ENCODE results near the gene CEP85L. TPM values are rescaled to one million over a fixed set of nuclear protein-coding genes. Genes with fewer than 3 reads are reported as not detected.

Gene CEP85L
- total RNA-seq, 1 donor from 2014 or later, result 42.3 TPM

DNA sequence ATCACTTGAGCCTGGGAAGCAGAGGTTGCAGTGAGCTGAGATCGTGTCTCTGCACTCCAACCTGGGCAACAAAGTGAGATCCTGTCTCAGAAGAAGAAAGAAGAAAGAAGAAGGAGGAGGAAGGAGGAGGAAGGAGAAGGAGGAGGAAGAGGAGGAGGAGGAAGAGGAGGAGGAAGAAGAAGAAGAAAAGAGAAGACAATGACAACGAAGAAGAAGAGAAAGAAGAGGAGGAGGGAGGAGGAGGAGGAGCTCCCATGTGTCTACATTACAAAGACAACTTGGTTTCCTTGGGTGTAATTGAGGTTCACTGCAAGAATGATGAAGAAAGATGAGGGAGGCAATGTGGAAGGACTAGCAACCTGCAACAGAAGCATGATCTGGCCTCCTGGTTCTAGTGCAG lies 21.3 kb upstream of the CEP85L start:
- Mint-ChIP-seq H3K36me3 (ENCODE audit: low read depth) (peaks cover 36% of the 10 kb centered on the region), H3K4me1 (peaks cover 31% of the 10 kb centered on the region), H3K9me3 (no peaks in the 10 kb centered on the region), H3K27me3 (no peaks in the 10 kb centered on the region), H3K27ac (peak overlapping the region; percentile 63), H3K4me3 (peak overlapping the region; percentile 21)
- intact Hi-C loops (cut with micrococcal nuclease), result no loop called here
- DNase-seq, result no peak

DNA sequence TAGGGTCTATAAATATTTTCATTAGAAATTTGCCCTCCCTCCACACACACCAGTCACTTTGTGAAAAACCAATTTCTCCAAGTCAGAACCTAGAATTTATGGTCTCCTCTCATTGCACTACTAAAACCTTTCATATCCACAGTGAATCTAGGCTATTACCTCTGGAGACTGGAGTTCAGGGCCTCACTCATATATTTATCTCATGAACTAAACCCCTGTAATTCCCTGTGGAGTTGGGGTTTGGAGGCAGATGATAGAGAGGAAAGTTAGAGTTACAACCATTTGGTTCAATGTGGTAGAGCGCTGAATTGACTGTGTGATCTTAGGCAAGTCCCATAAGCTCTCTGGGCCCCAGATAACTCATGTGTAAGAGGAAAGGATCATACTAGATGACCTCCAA lies 18.2 kb upstream of the CEP85L start:
- Mint-ChIP-seq H3K9me3 (no peaks in the 10 kb centered on the region), H3K27ac (no peak overlapping the region), H3K4me1 (peaks cover 48% of the 10 kb centered on the region), H3K36me3 (ENCODE audit: low read depth) (peaks cover 25% of the 10 kb centered on the region), H3K4me3 (no peak overlapping the region), H3K27me3 (no peaks in the 10 kb centered on the region)
- DNase-seq, result no peak
- intact Hi-C loops (cut with micrococcal nuclease), result no loop called here

DNA sequence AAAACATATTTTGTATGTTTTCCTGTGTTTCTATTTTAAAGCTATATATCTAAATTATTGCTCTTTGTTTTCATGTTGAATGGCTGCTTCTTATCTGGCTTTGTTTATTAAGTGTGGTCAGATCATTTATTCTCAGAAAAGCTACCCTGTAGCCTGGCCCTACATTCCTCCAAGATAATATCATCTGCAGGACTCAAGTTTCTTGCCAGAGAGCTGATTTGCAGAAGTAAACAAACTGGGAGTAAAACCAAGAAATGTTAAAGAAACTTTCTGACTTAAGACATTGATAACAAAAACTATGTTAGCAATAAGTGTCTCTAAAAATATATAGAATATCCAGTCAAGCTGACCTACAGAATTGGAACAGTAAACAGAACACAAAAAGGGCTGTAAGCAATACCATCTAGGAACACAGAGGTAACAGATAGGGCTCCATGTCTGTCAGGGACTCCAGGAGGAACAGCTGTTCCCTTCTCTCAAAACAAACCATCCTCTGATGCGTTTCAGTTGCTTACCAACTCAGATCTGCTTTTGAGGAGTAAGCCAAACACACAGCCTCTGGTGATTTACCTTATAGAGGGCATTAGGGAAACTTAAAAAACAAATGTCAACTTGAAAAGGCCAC lies 17.5 kb upstream of the CEP85L start:
- intact Hi-C loops (cut with micrococcal nuclease), result no loop called here
- Mint-ChIP-seq H3K36me3 (ENCODE audit: low read depth) (peaks cover 31% of the 10 kb centered on the region), H3K4me1 (peaks cover 54% of the 10 kb centered on the region), H3K27me3 (no peaks in the 10 kb centered on the region), H3K9me3 (no peaks in the 10 kb centered on the region), H3K4me3 (no peak overlapping the region), H3K27ac (no peak overlapping the region)
- DNase-seq, result no peak

DNA sequence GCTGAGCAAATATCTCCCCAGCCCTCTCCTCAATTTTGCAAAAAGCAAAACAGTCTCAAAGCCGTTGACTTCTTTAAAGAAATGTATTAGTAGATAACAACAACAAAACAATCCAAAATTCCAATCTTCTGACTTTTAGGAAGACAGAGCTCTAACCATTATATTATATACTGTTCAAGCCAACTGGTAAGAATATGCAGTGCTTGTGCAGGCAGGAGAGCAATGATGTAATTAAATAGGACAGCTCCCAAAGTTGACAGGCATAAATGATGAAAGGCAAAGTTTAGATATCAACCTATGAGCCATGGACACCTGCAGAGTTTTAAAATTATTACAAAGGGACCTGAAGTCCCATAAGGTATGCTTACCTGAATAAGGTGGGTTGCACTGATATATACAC lies 16.6 kb upstream of the CEP85L start:
- DNase-seq, result no peak
- no peak overlapping the region for H3K4me3 Mint-ChIP-seq
- no peaks in the 10 kb centered on the region for H3K9me3 Mint-ChIP-seq
- no peaks in the 10 kb centered on the region for H3K27me3 Mint-ChIP-seq
- intact Hi-C loops (cut with micrococcal nuclease), result no loop called here
- H3K27ac Mint-ChIP-seq, result no peak overlapping the region
- peaks cover 50% of the 10 kb centered on the region for H3K4me1 Mint-ChIP-seq
- peaks cover 33% of the 10 kb centered on the region for H3K36me3 Mint-ChIP-seq (ENCODE audit: low read depth)

DNA sequence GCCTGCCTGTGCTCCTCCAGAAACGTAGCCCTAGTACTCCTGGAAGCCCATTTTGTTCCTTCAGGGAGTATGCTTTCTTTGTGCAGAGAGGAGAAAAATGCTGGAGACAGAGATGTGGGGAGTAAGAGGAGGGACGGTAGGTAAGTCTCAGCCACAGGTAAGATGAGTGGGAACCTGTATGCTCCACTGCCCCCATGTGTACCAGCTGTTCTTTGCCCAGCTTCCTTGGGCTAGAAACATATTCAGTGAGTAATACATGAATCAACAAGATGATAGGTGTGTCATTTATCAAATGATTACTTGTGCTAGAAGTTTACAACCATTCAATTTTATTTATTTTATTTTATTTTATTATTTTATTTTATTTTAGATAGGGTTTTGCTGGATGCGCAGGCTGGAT lies 13.6 kb upstream of the CEP85L start:
- DNase-seq, result no peak
- Mint-ChIP-seq H3K9me3 (no peaks in the 10 kb centered on the region), H3K4me1 (peaks cover 52% of the 10 kb centered on the region)

DNA sequence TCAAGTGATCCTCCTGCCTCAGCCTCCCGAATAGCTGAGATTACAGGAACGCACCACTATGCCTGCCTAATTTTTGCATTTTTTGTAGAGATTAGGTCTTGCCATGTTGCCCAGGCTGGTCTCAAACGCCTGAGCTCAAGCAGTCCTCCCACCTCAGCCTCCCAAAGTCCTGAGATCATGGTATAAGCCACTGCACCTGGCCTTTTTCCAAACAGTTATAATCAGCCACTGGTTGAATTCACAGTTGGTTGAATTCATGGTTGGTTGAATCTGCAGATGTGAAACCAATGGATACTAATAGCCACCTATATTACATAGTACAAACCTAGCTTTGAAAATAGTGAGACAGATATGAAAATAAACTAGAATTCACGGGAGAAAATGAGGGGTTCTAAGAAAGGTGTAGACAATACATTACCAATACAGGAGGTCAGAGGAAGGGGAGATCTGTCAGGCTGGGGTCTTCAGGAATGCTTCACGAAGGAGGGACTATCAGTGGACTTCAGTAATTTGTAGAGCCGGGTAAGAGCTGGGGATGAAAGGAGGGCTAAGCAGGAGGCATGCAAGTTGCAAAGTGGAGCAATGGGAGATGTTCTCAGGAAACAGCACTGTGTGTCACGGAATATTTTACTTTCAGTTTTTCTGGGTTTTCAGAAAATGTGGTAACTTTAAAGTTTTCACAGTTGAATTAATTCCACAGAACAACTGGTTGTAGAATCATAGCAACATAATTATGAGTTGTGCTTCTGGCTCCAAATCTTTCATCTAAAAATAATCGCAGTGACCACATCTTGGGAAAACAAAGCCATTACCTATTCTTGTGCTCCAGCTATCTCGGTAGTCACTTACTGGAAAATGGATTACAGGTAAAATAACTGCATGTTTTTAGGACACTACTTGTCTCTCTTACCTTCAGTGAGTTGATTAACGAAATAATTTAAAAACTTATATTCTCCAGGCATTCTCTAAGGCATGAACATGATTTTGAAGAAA lies 12.9 kb upstream of the CEP85L start:
- Mint-ChIP-seq H3K27me3 (no peaks in the 10 kb centered on the region), H3K36me3 (ENCODE audit: low read depth) (peaks cover 33% of the 10 kb centered on the region), H3K4me1 (peaks cover 54% of the 10 kb centered on the region), H3K9me3 (no peaks in the 10 kb centered on the region), H3K4me3 (peak overlapping the region; percentile 83), H3K27ac (peak overlapping the region; percentile 95)
- DNase-seq, result peak; percentile 73
- intact Hi-C loops (cut with micrococcal nuclease), result loop anchor here (1.0 kb wide), 4 partner anchors 12 to 46 kb away; no protein-coding TSS in a partner anchor

More for the DNA sequence above, 13.6 kb upstream of the CEP85L start:
- intact Hi-C loops (cut with micrococcal nuclease), result no loop called here
- H3K27me3 Mint-ChIP-seq, result no peaks in the 10 kb centered on the region
- peak overlapping the region; percentile 83 for H3K4me3 Mint-ChIP-seq
- H3K27ac Mint-ChIP-seq, result peak overlapping the region; percentile 95
- peaks cover 35% of the 10 kb centered on the region for H3K36me3 Mint-ChIP-seq (ENCODE audit: low read depth)

DNA sequence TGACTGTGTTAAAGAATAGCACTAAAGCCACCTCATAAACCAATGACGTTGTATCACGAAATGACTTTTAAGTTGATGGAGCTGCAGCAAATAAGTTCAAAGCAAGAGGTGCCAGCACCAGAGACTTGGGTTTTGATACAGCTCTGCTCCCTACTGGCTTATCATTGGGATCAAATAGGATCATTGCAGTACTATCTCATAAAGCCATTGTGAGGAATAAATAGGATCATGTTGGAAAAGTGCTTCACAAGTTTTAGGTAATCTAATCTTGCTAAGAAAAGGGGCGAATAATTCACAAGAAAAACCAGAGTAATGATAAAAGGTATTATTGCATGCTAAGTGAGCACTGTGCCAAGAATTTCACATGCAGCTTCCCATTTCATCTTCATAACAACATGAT lies 10.4 kb upstream of the CEP85L start:
- no peak for DNase-seq
- no peaks in the 10 kb centered on the region for H3K27me3 Mint-ChIP-seq
- peaks cover 26% of the 10 kb centered on the region for H3K36me3 Mint-ChIP-seq (ENCODE audit: low read depth)
- H3K4me3 Mint-ChIP-seq, result no peak overlapping the region
- peaks cover 46% of the 10 kb centered on the region for H3K4me1 Mint-ChIP-seq
- H3K9me3 Mint-ChIP-seq, result no peaks in the 10 kb centered on the region
- intact Hi-C loops (cut with micrococcal nuclease), result no loop called here
- H3K27ac Mint-ChIP-seq, result no peak overlapping the region

DNA sequence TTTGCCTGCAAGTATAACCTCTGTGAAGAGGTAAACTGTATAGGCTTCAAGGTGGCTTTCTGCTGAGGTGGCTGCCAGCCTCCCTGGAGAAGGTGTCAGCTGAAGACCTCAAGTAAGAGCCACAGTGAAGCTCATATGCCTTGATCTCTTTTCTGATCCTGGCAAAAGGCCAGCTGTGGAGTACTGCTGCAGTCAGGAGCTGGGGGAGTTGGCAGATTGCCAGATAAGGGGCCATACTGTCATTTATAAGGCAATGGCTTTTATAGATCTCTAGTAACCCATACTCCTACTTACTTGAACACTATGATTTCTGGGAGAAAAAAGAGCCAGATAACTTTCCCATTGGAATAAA lies 8.8 kb upstream of the CEP85L start:
- Mint-ChIP-seq H3K4me1 (peaks cover 47% of the 10 kb centered on the region), H3K4me3 (peak overlapping the region; percentile 3), H3K27ac (peak overlapping the region; percentile 30), H3K9me3 (no peaks in the 10 kb centered on the region), H3K27me3 (no peaks in the 10 kb centered on the region), H3K36me3 (ENCODE audit: low read depth) (peaks cover 26% of the 10 kb centered on the region)
- intact Hi-C loops (cut with micrococcal nuclease), result no loop called here
- DNase-seq, result peak; percentile 74

DNA sequence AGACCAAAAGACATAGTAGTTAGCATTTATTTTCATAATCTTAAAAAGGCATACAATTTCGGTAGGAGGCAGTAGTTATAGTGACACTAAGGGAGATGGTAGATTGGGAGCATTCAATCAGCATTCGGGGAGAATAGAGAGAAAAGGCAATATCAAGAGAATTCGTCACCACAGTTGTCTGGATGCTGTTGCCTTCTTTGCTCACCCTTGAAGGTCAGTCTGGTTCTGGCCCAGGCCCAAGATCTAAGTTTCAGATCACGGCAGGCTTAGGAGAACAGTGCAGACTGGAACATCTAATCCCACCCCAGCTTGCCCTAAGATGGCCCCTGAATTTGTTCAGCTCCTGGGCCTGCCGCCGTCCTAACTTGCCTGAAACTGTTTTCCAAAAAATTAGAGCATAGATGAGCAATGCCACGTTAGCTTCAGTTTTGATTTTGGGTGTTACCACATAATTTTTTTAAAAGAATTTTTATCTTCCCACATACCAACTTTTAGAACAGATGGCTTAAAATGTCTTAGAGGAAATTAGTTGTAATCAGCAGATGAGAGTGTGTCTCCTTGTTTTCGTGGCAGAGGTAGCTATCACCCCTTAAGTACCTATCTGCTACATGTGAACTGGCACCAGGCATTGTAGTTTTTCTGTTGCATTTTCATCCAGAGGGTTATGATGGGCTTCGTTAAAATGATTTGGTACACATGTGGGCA lies 8.3 kb upstream of the CEP85L start:
- peaks cover 43% of the 10 kb centered on the region for H3K4me1 Mint-ChIP-seq

DNA sequence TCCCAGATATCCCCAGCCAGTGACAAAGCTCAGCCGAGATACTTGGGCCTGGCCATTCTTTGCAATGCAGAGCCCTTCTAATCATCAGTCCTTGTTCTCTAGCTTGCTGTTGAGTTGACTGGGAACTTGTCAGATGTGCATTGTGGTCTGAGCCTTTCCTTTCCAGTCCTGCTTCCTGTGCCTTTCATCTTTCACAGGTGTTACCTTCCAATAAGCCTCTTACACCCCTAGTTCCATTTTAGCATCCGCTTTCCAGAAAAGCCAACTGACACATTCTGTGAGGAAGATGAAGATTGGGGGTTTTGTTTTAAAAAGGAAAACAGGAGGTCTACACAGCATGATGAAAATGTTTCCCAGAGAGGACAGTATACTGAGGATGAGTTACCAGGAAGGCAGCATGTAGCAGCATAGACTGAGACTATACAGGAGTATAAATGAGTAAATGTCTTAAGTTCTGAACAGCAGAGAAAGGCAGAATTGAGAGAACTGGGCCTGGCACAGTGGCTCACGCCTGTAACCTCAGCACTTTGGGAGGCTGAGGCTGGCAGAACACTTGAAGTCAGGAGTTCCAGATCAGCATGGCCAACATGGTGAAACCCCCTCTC lies 5.6 kb upstream of the CEP85L start:
- peak; percentile 79 for DNase-seq
- Mint-ChIP-seq H3K36me3 (ENCODE audit: low read depth) (peaks cover 12% of the 10 kb centered on the region), H3K27me3 (no peaks in the 10 kb centered on the region), H3K4me3 (peak overlapping the region; percentile 59), H3K9me3 (no peaks in the 10 kb centered on the region), H3K4me1 (peaks cover 35% of the 10 kb centered on the region), H3K27ac (peak overlapping the region; percentile 89)
- intact Hi-C loops (cut with micrococcal nuclease), result loop anchor here (10.0 kb wide), 1 partner anchor 418 kb away; the partner anchor contains the start of gene FAM184A

More for the DNA sequence above, 8.3 kb upstream of the CEP85L start:
- peak overlapping the region; percentile 3 for H3K4me3 Mint-ChIP-seq
- no peak for DNase-seq
- no peaks in the 10 kb centered on the region for H3K9me3 Mint-ChIP-seq
- peak overlapping the region; percentile 53 for H3K27ac Mint-ChIP-seq
- intact Hi-C loops (cut with micrococcal nuclease), result loop anchor here (10.0 kb wide), 1 partner anchor 415 kb away; the partner anchor contains the start of gene FAM184A
- H3K27me3 Mint-ChIP-seq, result no peaks in the 10 kb centered on the region
- H3K36me3 Mint-ChIP-seq (ENCODE audit: low read depth), result peaks cover 25% of the 10 kb centered on the region

DNA sequence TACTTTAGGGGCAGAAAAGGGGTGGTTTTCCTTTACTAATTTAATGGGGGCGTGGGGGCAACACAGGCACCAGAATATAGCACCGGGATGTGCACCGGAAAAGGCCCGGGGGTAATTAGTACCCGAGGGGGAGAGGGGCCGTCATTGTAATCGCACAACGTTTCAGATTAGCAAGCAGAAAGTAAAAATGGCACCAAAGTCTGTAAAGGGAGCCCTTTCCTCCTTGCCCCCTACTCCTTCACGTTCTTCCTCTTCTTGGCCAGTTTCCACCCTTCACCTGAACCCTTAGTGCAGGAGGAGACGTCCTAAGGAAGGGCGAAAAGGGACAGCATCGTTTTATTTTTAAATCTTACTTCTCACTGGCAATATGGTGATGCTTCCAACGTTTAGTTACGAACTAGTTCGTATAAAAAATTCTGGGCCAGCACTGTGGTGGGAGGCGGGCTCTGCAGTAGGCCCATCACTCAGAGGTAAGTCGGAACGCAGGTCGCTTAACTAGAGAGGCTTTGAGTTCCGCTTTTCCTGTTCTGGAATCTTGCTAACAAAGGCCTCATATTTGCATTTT lies 742 bp upstream of the CEP85L start:
- no peaks in the 10 kb centered on the region for H3K27me3 Mint-ChIP-seq
- peaks cover 11% of the 10 kb centered on the region for H3K36me3 Mint-ChIP-seq (ENCODE audit: low read depth)
- DNase-seq, result no peak
- H3K4me3 Mint-ChIP-seq, result peak overlapping the region; percentile 88
- intact Hi-C loops (cut with micrococcal nuclease), result loop anchor here (1.0 to 10.0 kb wide), 3 partner anchors 12 to 423 kb away; partner anchors contain the start of gene FAM184A
- peaks cover 30% of the 10 kb centered on the region for H3K4me1 Mint-ChIP-seq
- H3K9me3 Mint-ChIP-seq, result no peaks in the 10 kb centered on the region
- peak overlapping the region; percentile 93 for H3K27ac Mint-ChIP-seq

DNA sequence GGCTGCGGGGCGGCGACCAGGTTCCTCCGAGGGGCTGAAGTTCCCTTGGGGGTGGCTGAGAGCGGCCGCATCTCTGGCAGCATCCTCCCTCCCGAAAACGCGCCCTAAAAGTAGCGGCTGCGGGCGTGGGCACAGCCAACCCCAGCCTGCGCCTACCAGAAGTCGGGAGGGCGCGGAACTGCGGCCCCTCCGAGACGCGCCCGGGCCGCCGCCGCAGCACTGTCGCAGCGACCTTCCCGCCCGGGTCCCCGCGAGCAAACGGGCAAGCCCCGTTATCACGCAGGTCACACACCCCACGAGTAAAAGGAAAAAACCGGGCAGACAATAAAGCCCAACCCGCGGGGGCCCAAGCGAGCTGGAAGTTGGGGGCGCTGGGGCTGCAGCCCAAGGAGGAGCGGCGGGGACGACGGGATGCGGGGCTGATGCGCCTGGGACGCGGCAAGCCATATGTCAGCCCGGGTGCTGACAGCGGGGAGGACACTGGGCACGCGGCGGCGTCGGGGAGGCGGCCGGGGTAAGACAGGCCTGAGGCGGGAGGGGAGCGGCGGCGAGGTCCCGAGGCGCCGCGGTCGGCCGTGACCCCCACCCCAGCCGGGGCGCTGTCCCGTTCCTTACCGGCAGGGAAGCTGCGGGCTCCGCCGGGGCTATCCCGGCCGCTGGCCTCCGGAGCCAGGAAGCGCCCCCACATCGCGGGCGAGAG lies 659 bp downstream of the CEP85L start:
- Mint-ChIP-seq H3K4me3 (peak overlapping the region; percentile 90), H3K27ac (peak overlapping the region; percentile 88), H3K9me3 (no peaks in the 10 kb centered on the region), H3K4me1 (peaks cover 24% of the 10 kb centered on the region), H3K27me3 (no peaks in the 10 kb centered on the region), H3K36me3 (ENCODE audit: low read depth) (peaks cover 20% of the 10 kb centered on the region)
- intact Hi-C loops (cut with micrococcal nuclease), result loop anchor here (1.0 to 10.0 kb wide), 7 partner anchors 60 to 424 kb away; partner anchors contain the start of genes ASF1A, FAM184A and MCM9
- DNase-seq, result peak; percentile 85

Data from activated CD4-positive, alpha-beta T cell treated with anti-CD3 and anti-CD28 coated beads, Interleukin-2, amount 10 ng/mL, durations not matched to agents 24 days and 14 days (primary cell).